AML-193 (cell line): ENCODE data around the gene ACTR3C.
"Not testable (repeated sequence)": the region's sequence is repeated elsewhere in the genome, so short reads cannot be mapped to it uniquely, and the experiment has no call there.

ENCODE experiments used
- DNase-seq, 2 experiments: peaks; one replicate each; lab custom pipeline; 2025; lab: John Stamatoyannopoulos, UW

ACTR3C gene

GRCh38 chr7:150283111-150283510 is 40.2 kb downstream of the ACTR3C start:
- not testable (repeated sequence) for DNase-seq

- DNase-seq, result not testable (repeated sequence)
Observed at GRCh38 chr7:150281681-150282403, 41.5 kb downstream of the ACTR3C start.

- not testable (repeated sequence) for DNase-seq
Observed at GRCh38 chr7:150278383-150278782, 45.0 kb downstream of the ACTR3C start.

GRCh38 chr7:150276132-150276695 is 47.1 kb downstream of the ACTR3C start:
- peak; percentile 2 to 20 for DNase-seq

- DNase-seq, result not testable (repeated sequence)
Observed at GRCh38 chr7:150271898-150272297, 51.4 kb downstream of the ACTR3C start.

- not testable (repeated sequence) for DNase-seq
Observed at GRCh38 chr7:150270101-150270824, 53.1 kb downstream of the ACTR3C start.

- DNase-seq, result not testable (repeated sequence)
Observed at GRCh38 chr7:150268798-150269197, 54.5 kb downstream of the ACTR3C start.

- DNase-seq, result not testable (repeated sequence)
Observed at GRCh38 chr7:150268287-150268686, 55.1 kb downstream of the ACTR3C start.

GRCh38 chr7:150266953-150267665 is 56.2 kb downstream of the ACTR3C start:
- DNase-seq, result not testable (repeated sequence)

GRCh38 chr7:150262656-150263055 is 60.7 kb downstream of the ACTR3C start:
- not testable (repeated sequence) for DNase-seq

- not testable (repeated sequence) for DNase-seq
Observed at GRCh38 chr7:150247745-150248144, 75.6 kb downstream of the ACTR3C start.

GRCh38 chr7:150245208-150245607 is 78.1 kb downstream of the ACTR3C start:
- not testable (repeated sequence) for DNase-seq

GRCh38 chr7:150242935-150243334 is 80.4 kb downstream of the ACTR3C start:
- DNase-seq, result not testable (repeated sequence)

GRCh38 chr7:150225444-150225843 is 97.9 kb downstream of the ACTR3C start:
- DNase-seq, result not testable (repeated sequence)

- DNase-seq, result not testable (repeated sequence)
Observed at GRCh38 chr7:150222083-150222972, 101.0 kb downstream of the ACTR3C start.

GRCh38 chr7:150220673-150221181 is 102.6 kb downstream of the ACTR3C start:
- not testable (repeated sequence) for DNase-seq

GRCh38 chr7:150219941-150220658 is 103.2 kb downstream of the ACTR3C start:
- not testable (repeated sequence) for DNase-seq

- peak; percentile 6 to 32 for DNase-seq
Observed at GRCh38 chr7:150206848-150207247, 116.5 kb downstream of the ACTR3C start.

- not testable (repeated sequence) for DNase-seq
Observed at GRCh38 chr7:150205866-150206265, 117.5 kb downstream of the ACTR3C start.

GRCh38 chr7:150204577-150204976 is 118.8 kb downstream of the ACTR3C start:
- DNase-seq, result not testable (repeated sequence)
